ENCODE results near the gene SNTG2.

The SNTG2 gene

GRCh38 chr2:904246-905024 lies 46.2 kb upstream of the SNTG2 start:
- H2AK5ac ChIP-seq (ENCODE audit: low read depth, low read length): no peak overlapping the region
- no peak overlapping the region for H2BK120ac ChIP-seq (ENCODE audit: low read depth, low read length)
- H3K14ac ChIP-seq (ENCODE audit: low read length): no peak overlapping the region
- no peak overlapping the region for H3K4me3 ChIP-seq (ENCODE audit: low read length in 2 of 2)
- H3K4ac ChIP-seq (ENCODE audit: low read length): no peak overlapping the region
- peak overlapping the region; percentile 55 for H3K18ac ChIP-seq (ENCODE audit: low read length)
- H3K36me3 ChIP-seq (replicated peaks in 1 of 2; ENCODE audit: control insufficient read depth in 2 of 2, insufficient read depth in 2 of 2, low read length in 2 of 2): no peaks in the 10 kb centered on the region
- no peak overlapping the region for H3K27ac ChIP-seq (replicated peaks; ENCODE audit: low read length)
- peak overlapping the region; percentile 1 for H2AFZ ChIP-seq (ENCODE audit: low read length)
- no peak overlapping the region for H3K4me2 ChIP-seq (ENCODE audit: insufficient read depth, low read length, poor library complexity, severe bottlenecking)
- H3K9ac ChIP-seq (ENCODE audit: low read depth, low read length, poor library complexity): peak overlapping the region; percentile 45
- no peaks in the 10 kb centered on the region for H3K79me1 ChIP-seq (ENCODE audit: low read depth, low read length)
- peaks cover 0 to 3% of the 10 kb centered on the region in 2 donors for H3K9me3 ChIP-seq (replicated peaks in 1 of 2; ENCODE audit: control insufficient read depth in 2 of 2, insufficient read depth in 1 of 2, low read depth in 1 of 2, low read length in 2 of 2)
- H2BK15ac ChIP-seq (ENCODE audit: low read length): peak overlapping the region; percentile 10
- no peak overlapping the region for H2BK12ac ChIP-seq (ENCODE audit: low read length)
- no peak overlapping the region for H4K8ac ChIP-seq (ENCODE audit: low read depth, low read length)
- H4K91ac ChIP-seq (ENCODE audit: low read depth, low read length, poor library complexity): no peak overlapping the region
- H3K27me3 ChIP-seq (ENCODE audit: control insufficient read depth in 3 of 3, insufficient read depth in 3 of 3, low read depth in 1 of 3, low read length in 3 of 3): no peaks in the 10 kb centered on the region
- peak overlapping the region; percentile 5 for H2BK5ac ChIP-seq (ENCODE audit: low read length)
- peaks cover 0 to 3% of the 10 kb centered on the region in 2 donors for H3K4me1 ChIP-seq (ENCODE audit: control insufficient read depth in 2 of 2, insufficient read depth in 1 of 2, low read depth in 1 of 2, low read length in 2 of 2)
- H3K23ac ChIP-seq (ENCODE audit: low read depth, low read length, poor library complexity): no peak overlapping the region
- DNase-seq (ENCODE audit: low spot score): no peak
- WGBS, 2 donors (ENCODE audit: extremely low coverage in 2 of 2, insufficient read length in 2 of 2, insufficient replicate concordance in 1 of 2): no CpG with 5 or more reads among the region's 12 CpGs

GRCh38 chr2:905091-905832 lies 45.4 kb upstream of the SNTG2 start:
- Histone ChIP-seq H3K4me1 (ENCODE audit: control insufficient read depth in 2 of 2, insufficient read depth in 1 of 2, low read depth in 1 of 2, low read length in 2 of 2) (peaks cover 0 to 3% of the 10 kb centered on the region in 2 donors), H3K4me3 (ENCODE audit: low read length in 2 of 2) (no peak overlapping the region), H2AK5ac (ENCODE audit: low read depth, low read length) (peak overlapping the region; percentile 71), H3K23ac (ENCODE audit: low read depth, low read length, poor library complexity) (no peak overlapping the region), H2BK120ac (ENCODE audit: low read depth, low read length) (no peak overlapping the region), H3K9me3 (replicated peaks in 1 of 2; ENCODE audit: control insufficient read depth in 2 of 2, insufficient read depth in 1 of 2, low read depth in 1 of 2, low read length in 2 of 2) (no peaks in the 10 kb centered on the region), H3K9ac (ENCODE audit: low read depth, low read length, poor library complexity) (peak overlapping the region; percentile 30), H3K4ac (ENCODE audit: low read length) (no peak overlapping the region), H3K4me2 (ENCODE audit: insufficient read depth, low read length, poor library complexity, severe bottlenecking) (no peak overlapping the region), H3K27ac (replicated peaks; ENCODE audit: low read length) (no peak overlapping the region), H3K18ac (ENCODE audit: low read length) (peak overlapping the region; percentile 55), H3K36me3 (replicated peaks in 1 of 2; ENCODE audit: control insufficient read depth in 2 of 2, insufficient read depth in 2 of 2, low read length in 2 of 2) (no peaks in the 10 kb centered on the region), H2BK15ac (ENCODE audit: low read length) (peak overlapping the region; percentile 35), H2AFZ (ENCODE audit: low read length) (no peak overlapping the region), H3K27me3 (ENCODE audit: control insufficient read depth in 3 of 3, insufficient read depth in 3 of 3, low read depth in 1 of 3, low read length in 3 of 3) (no peaks in the 10 kb centered on the region), H2BK5ac (ENCODE audit: low read length) (peak overlapping the region; percentile 5), H2BK12ac (ENCODE audit: low read length) (no peak overlapping the region), H4K91ac (ENCODE audit: low read depth, low read length, poor library complexity) (peak overlapping the region; percentile 3), H3K79me1 (ENCODE audit: low read depth, low read length) (no peaks in the 10 kb centered on the region), H4K8ac (ENCODE audit: low read depth, low read length) (peak overlapping the region; percentile 57), H3K14ac (ENCODE audit: low read length) (peak overlapping the region; percentile 4)
- no CpG with 5 or more reads among the region's 12 CpGs for WGBS, 2 donors (ENCODE audit: extremely low coverage in 2 of 2, insufficient read length in 2 of 2, insufficient replicate concordance in 1 of 2)
- DNase-seq (ENCODE audit: low spot score): no peak

GRCh38 chr2:905833-906140 lies 44.9 kb upstream of the SNTG2 start:
- Histone ChIP-seq H2AFZ (ENCODE audit: low read length) (no peak overlapping the region), H4K91ac (ENCODE audit: low read depth, low read length, poor library complexity) (no peak overlapping the region), H3K79me1 (ENCODE audit: low read depth, low read length) (no peaks in the 10 kb centered on the region), H2BK5ac (ENCODE audit: low read length) (peak overlapping the region; percentile 5), H2BK15ac (ENCODE audit: low read length) (peak overlapping the region; percentile 35), H2BK12ac (ENCODE audit: low read length) (no peak overlapping the region), H3K4ac (ENCODE audit: low read length) (no peak overlapping the region), H3K18ac (ENCODE audit: low read length) (no peak overlapping the region), H3K14ac (ENCODE audit: low read length) (no peak overlapping the region), H2BK120ac (ENCODE audit: low read depth, low read length) (no peak overlapping the region), H3K27ac (replicated peaks; ENCODE audit: low read length) (no peak overlapping the region), H3K4me3 (ENCODE audit: low read length in 2 of 2) (no peak overlapping the region), H3K4me1 (ENCODE audit: control insufficient read depth in 2 of 2, insufficient read depth in 1 of 2, low read depth in 1 of 2, low read length in 2 of 2) (peaks cover 0 to 3% of the 10 kb centered on the region in 2 donors), H2AK5ac (ENCODE audit: low read depth, low read length) (peak overlapping the region; percentile 71), H3K23ac (ENCODE audit: low read depth, low read length, poor library complexity) (no peak overlapping the region), H3K27me3 (ENCODE audit: control insufficient read depth in 3 of 3, insufficient read depth in 3 of 3, low read depth in 1 of 3, low read length in 3 of 3) (no peaks in the 10 kb centered on the region), H3K4me2 (ENCODE audit: insufficient read depth, low read length, poor library complexity, severe bottlenecking) (no peak overlapping the region), H4K8ac (ENCODE audit: low read depth, low read length) (no peak overlapping the region), H3K9ac (ENCODE audit: low read depth, low read length, poor library complexity) (no peak overlapping the region), H3K9me3 (replicated peaks in 1 of 2; ENCODE audit: control insufficient read depth in 2 of 2, insufficient read depth in 1 of 2, low read depth in 1 of 2, low read length in 2 of 2) (no peaks in the 10 kb centered on the region), H3K36me3 (replicated peaks in 1 of 2; ENCODE audit: control insufficient read depth in 2 of 2, insufficient read depth in 2 of 2, low read length in 2 of 2) (no peaks in the 10 kb centered on the region)
- no peak for DNase-seq (ENCODE audit: low spot score)
- no CpG with 5 or more reads among the region's 5 CpGs for WGBS, 2 donors (ENCODE audit: extremely low coverage in 2 of 2, insufficient read length in 2 of 2, insufficient replicate concordance in 1 of 2)

GRCh38 chr2:907706-908105 lies 42.9 kb upstream of the SNTG2 start:
- H3K4ac ChIP-seq (ENCODE audit: low read length): no peak overlapping the region
- no peaks in the 10 kb centered on the region for H3K27me3 ChIP-seq (ENCODE audit: control insufficient read depth in 3 of 3, insufficient read depth in 3 of 3, low read depth in 1 of 3, low read length in 3 of 3)
- DNase-seq (ENCODE audit: low spot score): no peak
- H4K91ac ChIP-seq (ENCODE audit: low read depth, low read length, poor library complexity): no peak overlapping the region
- H3K9me3 ChIP-seq (replicated peaks in 1 of 2; ENCODE audit: control insufficient read depth in 2 of 2, insufficient read depth in 1 of 2, low read depth in 1 of 2, low read length in 2 of 2): no peaks in the 10 kb centered on the region
- no peak overlapping the region for H2BK12ac ChIP-seq (ENCODE audit: low read length)
- H3K18ac ChIP-seq (ENCODE audit: low read length): no peak overlapping the region
- no peak overlapping the region for H2BK15ac ChIP-seq (ENCODE audit: low read length)
- H3K36me3 ChIP-seq (replicated peaks in 1 of 2; ENCODE audit: control insufficient read depth in 2 of 2, insufficient read depth in 2 of 2, low read length in 2 of 2): no peaks in the 10 kb centered on the region
- no peak overlapping the region for H4K8ac ChIP-seq (ENCODE audit: low read depth, low read length)
- H3K4me3 ChIP-seq (ENCODE audit: low read length in 2 of 2): no peak overlapping the region
- no peak overlapping the region for H3K14ac ChIP-seq (ENCODE audit: low read length)
- H2AFZ ChIP-seq (ENCODE audit: low read length): no peak overlapping the region
- no peak overlapping the region for H3K27ac ChIP-seq (replicated peaks; ENCODE audit: low read length)
- H3K23ac ChIP-seq (ENCODE audit: low read depth, low read length, poor library complexity): no peak overlapping the region
- H3K79me1 ChIP-seq (ENCODE audit: low read depth, low read length): no peaks in the 10 kb centered on the region
- no peak overlapping the region for H2BK120ac ChIP-seq (ENCODE audit: low read depth, low read length)
- no peak overlapping the region for H2BK5ac ChIP-seq (ENCODE audit: low read length)
- H3K4me1 ChIP-seq (ENCODE audit: control insufficient read depth in 2 of 2, insufficient read depth in 1 of 2, low read depth in 1 of 2, low read length in 2 of 2): peaks cover 0 to 3% of the 10 kb centered on the region in 2 donors
- no CpG with 5 or more reads among the region's 7 CpGs for WGBS, 2 donors (ENCODE audit: extremely low coverage in 2 of 2, insufficient read length in 2 of 2, insufficient replicate concordance in 1 of 2)
- H2AK5ac ChIP-seq (ENCODE audit: low read depth, low read length): no peak overlapping the region
- no peak overlapping the region for H3K9ac ChIP-seq (ENCODE audit: low read depth, low read length, poor library complexity)
- H3K4me2 ChIP-seq (ENCODE audit: insufficient read depth, low read length, poor library complexity, severe bottlenecking): no peak overlapping the region
